RWPE2 (cell line): Measurements from ENCODE around the gene PKMYT1.
"Not testable (repeated sequence)": the region's sequence is repeated elsewhere in the genome, so short reads cannot be mapped to it uniquely, and the experiment has no call there.

Source experiments
- ATAC-seq: fragments of 200-7000 bp; cut with Tn5 transposase; 3 replicates; pipeline ENCODE4 v1.9.1; 2021; ENCODE audit warnings: low read depth
- DNase-seq: peaks from one replicate; pipeline ENCODE4 v3.0.0-alpha.2; 2020; ENCODE audit warnings: low spot score
- H3K27ac ChIP-seq: fragments of 450-650 bp; 2 replicates; pipeline ENCODE4 v1.5.1; 2017; ENCODE audit warnings: mild to moderate bottlenecking; ENCODE audit not compliant: poor library complexity, severe bottlenecking
- H3K27me3 ChIP-seq: fragments of 250-450 bp; sonication (Bioruptor Pico); 2 replicates; pipeline ENCODE4 v1.5.1; 2021; ENCODE audit warnings: mild to moderate bottlenecking, moderate library complexity; ENCODE audit not compliant: insufficient read depth, poor library complexity, severe bottlenecking
- H3K36me3 ChIP-seq: fragments of 250-450 bp; sonication (Bioruptor Pico); 2 replicates; pipeline ENCODE4 v1.5.1; 2020; ENCODE audit warnings: low read depth, mild to moderate bottlenecking, moderate library complexity
- H3K4me1 ChIP-seq: fragments of 250-450 bp; sonication (Bioruptor Pico); 2 replicates; pipeline ENCODE4 v1.5.1; 2021; ENCODE audit warnings: mild to moderate bottlenecking, moderate library complexity; ENCODE audit not compliant: insufficient read depth, poor library complexity, severe bottlenecking
- H3K4me3 ChIP-seq: fragments of 250-450 bp; sonication (Bioruptor Pico); 2 replicates; pipeline ENCODE4 v1.5.1; 2021; ENCODE audit warnings: mild to moderate bottlenecking, moderate library complexity; ENCODE audit not compliant: severe bottlenecking
- H3K9me3 ChIP-seq: fragments of 250-450 bp; sonication (Bioruptor Pico); 2 replicates; pipeline ENCODE4 v1.5.1; 2021; ENCODE audit warnings: mild to moderate bottlenecking, moderate library complexity; ENCODE audit not compliant: severe bottlenecking
- CTCF ChIP-seq: fragments of 450-650 bp; IDR thresholded peaks from one replicate; pipeline ENCODE4 v1.5.1; 2017; ENCODE audit warnings: mild to moderate bottlenecking, moderate library complexity; ENCODE audit not compliant: poor library complexity, severe bottlenecking

Gene PKMYT1

GRCh38 chr16:2929693-2930092 lies 50.6 kb downstream of the PKMYT1 start:
- Histone ChIP-seq H3K9me3 (no peaks in the 10 kb centered on the region), H3K27me3 (no peaks in the 10 kb centered on the region), H3K4me1 (peaks cover 2% of the 10 kb centered on the region), H3K27ac (no peak overlapping the region), H3K4me3 (no peak overlapping the region), H3K36me3 (peaks cover 26% of the 10 kb centered on the region)
- no peak for DNase-seq
- no peak for TF ChIP-seq CTCF
- no peak for ATAC-seq

GRCh38 chr16:2928796-2929195 lies 51.5 kb downstream of the PKMYT1 start:
- Histone ChIP-seq H3K27ac (no peak overlapping the region), H3K4me1 (peaks cover 6% of the 10 kb centered on the region), H3K27me3 (no peaks in the 10 kb centered on the region), H3K9me3 (no peaks in the 10 kb centered on the region), H3K4me3 (no peak overlapping the region), H3K36me3 (peaks cover 19% of the 10 kb centered on the region)
- TF ChIP-seq CTCF, result no peak
- DNase-seq, result no peak
- ATAC-seq, result no peak

GRCh38 chr16:2928151-2928550 lies 52.1 kb downstream of the PKMYT1 start:
- H3K36me3 ChIP-seq, result peaks cover 24% of the 10 kb centered on the region
- H3K4me3 ChIP-seq, ATAC-seq: not testable (repeated sequence)

GRCh38 chr16:2927010-2927646 lies 53.1 kb downstream of the PKMYT1 start:
- TF ChIP-seq CTCF, result peak; percentile 97
- ATAC-seq (peak; percentile 79), DNase-seq (no peak)
- no peak overlapping the region for H3K27ac ChIP-seq
- H3K4me1 ChIP-seq, result peaks cover 6% of the 10 kb centered on the region
- no peaks in the 10 kb centered on the region for H3K9me3 ChIP-seq
- H3K4me3 ChIP-seq, result no peak overlapping the region
- peaks cover 31% of the 10 kb centered on the region for H3K36me3 ChIP-seq
- no peaks in the 10 kb centered on the region for H3K27me3 ChIP-seq

More at GRCh38 chr16:2928151-2928550, 52.1 kb downstream of the PKMYT1 start:
- DNase-seq, H3K27ac ChIP-seq, H3K27me3 ChIP-seq, H3K4me1 ChIP-seq, H3K9me3 ChIP-seq: not testable (repeated sequence)

- Histone ChIP-seq H3K4me3 (no peak overlapping the region), H3K27me3 (no peaks in the 10 kb centered on the region), H3K9me3 (no peaks in the 10 kb centered on the region), H3K27ac (no peak overlapping the region), H3K4me1 (peaks cover 6% of the 10 kb centered on the region), H3K36me3 (peaks cover 34% of the 10 kb centered on the region)
- no peak for DNase-seq
- no peak; the same call in 2 of the 3 replicates for ATAC-seq
- TF ChIP-seq CTCF, result no peak
These were observed 53.6 kb downstream of the PKMYT1 start for GRCh38 chr16:2926650-2926999.
